T-helper 9 cell (primary cell): Measurements from ENCODE around the gene COLGALT1.
"Not testable (repeated sequence)": the region's sequence is repeated elsewhere in the genome, so short reads cannot be mapped to it uniquely, and the experiment has no call there.

ENCODE experiments used
- DNase-seq: peaks from one replicate; pipeline ENCODE4 v3.0.0-alpha.2; 2020

COLGALT1 gene

GRCh38 chr19:17534767-17535166, 20.7 kb upstream of the COLGALT1 start:
- no peak for DNase-seq

GRCh38 chr19:17536955-17537354, 18.5 kb upstream of the COLGALT1 start:
- no peak for DNase-seq

GRCh38 chr19:17538684-17539237, 16.7 kb upstream of the COLGALT1 start:
- DNase-seq, result no peak

GRCh38 chr19:17539238-17540117, 16.0 kb upstream of the COLGALT1 start:
- DNase-seq, result peak; percentile 98

GRCh38 chr19:17540174-17540573, 15.3 kb upstream of the COLGALT1 start:
- DNase-seq, result no peak

- DNase-seq, result no peak
Observed at GRCh38 chr19:17541184-17541759, 14.2 kb upstream of the COLGALT1 start.

GRCh38 chr19:17542042-17542441, 13.4 kb upstream of the COLGALT1 start:
- no peak for DNase-seq

- DNase-seq, result no peak
Observed at GRCh38 chr19:17542793-17543582, 12.5 kb upstream of the COLGALT1 start.

- no peak for DNase-seq
Observed at GRCh38 chr19:17543986-17544385, 11.5 kb upstream of the COLGALT1 start.

- no peak for DNase-seq
Observed at GRCh38 chr19:17544418-17544817, 11.0 kb upstream of the COLGALT1 start.

- no peak for DNase-seq
Observed at GRCh38 chr19:17548145-17548544, 7.3 kb upstream of the COLGALT1 start.

- DNase-seq, result no peak
Observed at GRCh38 chr19:17549085-17549740, 6.2 kb upstream of the COLGALT1 start.

- DNase-seq, result no peak
Observed at GRCh38 chr19:17550076-17550667, 5.3 kb upstream of the COLGALT1 start.

- not testable (repeated sequence) for DNase-seq
Observed at GRCh38 chr19:17552735-17553134, 2.7 kb upstream of the COLGALT1 start.

- DNase-seq, result no peak
Observed at GRCh38 chr19:17553256-17553655, 2.2 kb upstream of the COLGALT1 start.

- DNase-seq, result no peak
Observed at GRCh38 chr19:17554968-17555479, 425 bp upstream of the COLGALT1 start.

GRCh38 chr19:17555929-17556813, 722 bp downstream of the COLGALT1 start:
- no peak for DNase-seq

- DNase-seq, result no peak
Observed at GRCh38 chr19:17556995-17557394, 1.5 kb downstream of the COLGALT1 start.

GRCh38 chr19:17557466-17557865, 2.0 kb downstream of the COLGALT1 start:
- DNase-seq, result no peak

- DNase-seq, result no peak
Observed at GRCh38 chr19:17560205-17560595, 4.8 kb downstream of the COLGALT1 start.

GRCh38 chr19:17562097-17562496, 6.6 kb downstream of the COLGALT1 start:
- no peak for DNase-seq
